ENCODE measurements around the gene CPNE6. TPM values are rescaled to one million over a fixed set of nuclear protein-coding genes. Genes with fewer than 3 reads are reported as not detected.

The CPNE6 gene
- total and polyA plus RNA-seq, 2 of the 13 experiments (the other 11 are each of a cell fraction or from before 2014, with no cell fraction given), result not detected

GRCh38 chr14:24059841-24060388 lies 11.4 kb upstream of the CPNE6 start (continued):
- TF ChIP-seq HMGXB3 (CRISPR knock-in tag; IDR thresholded peaks at IDR 0.05; ENCODE audit: borderline replicate concordance) (no peak), REPIN1 (CRISPR knock-in tag; IDR thresholded peaks at IDR 0.05; ENCODE audit: borderline replicate concordance, low read depth) (no peak), ATF2 (CRISPR knock-in tag; IDR thresholded peaks at IDR 0.05) (no peak), PAX8 (CRISPR knock-in tag; IDR thresholded peaks at IDR 0.05; ENCODE audit: borderline replicate concordance) (no peak), ZNF280B (CRISPR knock-in tag; IDR thresholded peaks at IDR 0.05; ENCODE audit: borderline replicate concordance) (peak; percentile 66; the same call in 1 of the 2 replicates), RAD51 (IDR thresholded peaks at IDR 0.05; ENCODE audit: borderline replicate concordance) (no peak), GLI4 (CRISPR knock-in tag; IDR thresholded peaks at IDR 0.05; ENCODE audit: borderline replicate concordance) (no peak), MED8 (CRISPR knock-in tag; IDR thresholded peaks at IDR 0.05; ENCODE audit: insufficient replicate concordance) (peak; percentile 36), ZNF552 (CRISPR knock-in tag; IDR thresholded peaks at IDR 0.05; ENCODE audit: borderline replicate concordance) (no peak), REXO4 (CRISPR knock-in tag; IDR thresholded peaks at IDR 0.05; ENCODE audit: borderline replicate concordance) (no peak)

Measured in HepG2 (cell line).